ENCODE results near the gene FOXO1.

FOXO1 gene

GRCh38 chr13:40671956-40672764 is 5.7 kb upstream of the FOXO1 start:
- Histone ChIP-seq H3K4me3 (ENCODE audit: low read length, poor library complexity, severe bottlenecking) (no peak overlapping the region), H3F3A (ENCODE audit: low read depth) (no peaks in the 10 kb centered on the region), H3K79me2 (ENCODE audit: insufficient read depth, low read length) (no peaks in the 10 kb centered on the region), H3K4me2 (ENCODE audit: low read depth, low read length, poor library complexity, severe bottlenecking) (no peak overlapping the region), H3K27me3 (ENCODE audit: insufficient read depth, low read length, poor library complexity, severe bottlenecking) (no peaks in the 10 kb centered on the region), H3K4me1 (ENCODE audit: insufficient read depth, low read length, poor library complexity, severe bottlenecking) (peaks cover 11% of the 10 kb centered on the region), H3K36me3 (ENCODE audit: insufficient read depth, low read length) (no peaks in the 10 kb centered on the region), H4K20me1 (ENCODE audit: insufficient read depth, low read length, poor library complexity, severe bottlenecking) (no peaks in the 10 kb centered on the region), H3K9me2 (replicated peaks; ENCODE audit: low read depth, low read length) (no peaks in the 10 kb centered on the region), H3K9me3 (ENCODE audit: insufficient read depth, low read depth, low read length) (no peaks in the 10 kb centered on the region), H3K9ac (ENCODE audit: low read depth, low read length, poor library complexity, severe bottlenecking) (no peak overlapping the region), H2AFZ (ENCODE audit: low read length) (no peak overlapping the region)
- TF ChIP-seq EZH2phosphoT487 (IDR thresholded peaks at IDR 0.05; ENCODE audit: borderline replicate concordance), result no peak
- TF ChIP-seq CTCF (conservative IDR thresholded peaks at IDR 0.05; ENCODE audit: low read length), result no peak

DNA sequence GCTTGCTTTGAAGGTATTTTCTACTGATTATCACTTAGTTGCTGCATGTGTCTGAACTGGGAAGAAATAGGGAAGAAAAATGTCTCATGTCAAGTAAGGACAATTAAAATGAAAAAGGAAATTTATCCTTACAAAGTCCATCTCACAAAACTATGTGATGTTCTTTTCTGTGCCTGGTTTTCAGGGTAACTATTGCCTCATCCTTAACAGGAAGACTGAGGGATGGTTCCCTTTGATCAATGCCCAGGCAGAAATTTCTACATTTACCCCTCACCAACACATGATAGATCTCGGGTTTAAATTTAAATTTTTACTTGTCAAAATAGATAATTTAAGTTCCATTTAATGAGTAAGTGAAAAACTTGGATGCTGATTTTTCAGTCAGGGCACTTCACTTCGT is 3.9 kb upstream of the FOXO1 start:
- Histone ChIP-seq H2AFZ (ENCODE audit: low read length) (no peak overlapping the region), H3K36me3 (ENCODE audit: insufficient read depth, low read length) (no peaks in the 10 kb centered on the region), H3K9me3 (ENCODE audit: insufficient read depth, low read depth, low read length) (no peaks in the 10 kb centered on the region), H3K79me2 (ENCODE audit: insufficient read depth, low read length) (peaks cover 3% of the 10 kb centered on the region), H3K27me3 (ENCODE audit: insufficient read depth, low read length, poor library complexity, severe bottlenecking) (no peaks in the 10 kb centered on the region), H3K9me2 (replicated peaks; ENCODE audit: low read depth, low read length) (no peaks in the 10 kb centered on the region), H3F3A (ENCODE audit: low read depth) (no peaks in the 10 kb centered on the region), H3K4me3 (ENCODE audit: low read length, poor library complexity, severe bottlenecking) (no peak overlapping the region), H3K9ac (ENCODE audit: low read depth, low read length, poor library complexity, severe bottlenecking) (no peak overlapping the region), H3K4me1 (ENCODE audit: insufficient read depth, low read length, poor library complexity, severe bottlenecking) (peaks cover 11% of the 10 kb centered on the region), H3K4me2 (ENCODE audit: low read depth, low read length, poor library complexity, severe bottlenecking) (no peak overlapping the region), H4K20me1 (ENCODE audit: insufficient read depth, low read length, poor library complexity, severe bottlenecking) (peaks cover 4% of the 10 kb centered on the region)
- TF ChIP-seq EZH2phosphoT487 (IDR thresholded peaks at IDR 0.05; ENCODE audit: borderline replicate concordance), result no peak
- no peak for TF ChIP-seq CTCF (conservative IDR thresholded peaks at IDR 0.05; ENCODE audit: low read length)

GRCh38 chr13:40668335-40668734 is 1.9 kb upstream of the FOXO1 start:
- no peaks in the 10 kb centered on the region for H3K9me2 ChIP-seq (replicated peaks; ENCODE audit: low read depth, low read length)
- no peaks in the 10 kb centered on the region for H3K36me3 ChIP-seq (ENCODE audit: insufficient read depth, low read length)
- H4K20me1 ChIP-seq (ENCODE audit: insufficient read depth, low read length, poor library complexity, severe bottlenecking), result peaks cover 6% of the 10 kb centered on the region
- no peak overlapping the region for H3K9ac ChIP-seq (ENCODE audit: low read depth, low read length, poor library complexity, severe bottlenecking)
- no peaks in the 10 kb centered on the region for H3K9me3 ChIP-seq (ENCODE audit: insufficient read depth, low read depth, low read length)
- H3K4me1 ChIP-seq (ENCODE audit: insufficient read depth, low read length, poor library complexity, severe bottlenecking), result peaks cover 17% of the 10 kb centered on the region
- TF ChIP-seq CTCF (conservative IDR thresholded peaks at IDR 0.05; ENCODE audit: low read length), result peak; percentile 80
- no peak for TF ChIP-seq EZH2phosphoT487 (IDR thresholded peaks at IDR 0.05; ENCODE audit: borderline replicate concordance)
- no peaks in the 10 kb centered on the region for H3F3A ChIP-seq (ENCODE audit: low read depth)
- peaks cover 10% of the 10 kb centered on the region for H3K79me2 ChIP-seq (ENCODE audit: insufficient read depth, low read length)
- H3K4me2 ChIP-seq (ENCODE audit: low read depth, low read length, poor library complexity, severe bottlenecking), result peak overlapping the region; percentile 70
- H3K4me3 ChIP-seq (ENCODE audit: low read length, poor library complexity, severe bottlenecking), result peak overlapping the region; percentile 92
- no peaks in the 10 kb centered on the region for H3K27me3 ChIP-seq (ENCODE audit: insufficient read depth, low read length, poor library complexity, severe bottlenecking)
- no peak overlapping the region for H2AFZ ChIP-seq (ENCODE audit: low read length)
